GM19351 (cell line): ENCODE results near the gene CCDC60.

Source experiments
- ATAC-seq: cut with Tn5 transposase; IDR thresholded peaks from one replicate; pipeline ENCODE4 v1.9.1; 2021; ENCODE audit warnings: mild to moderate bottlenecking, moderate library complexity; ENCODE audit not compliant: unreplicated experiment

Gene CCDC60

DNA sequence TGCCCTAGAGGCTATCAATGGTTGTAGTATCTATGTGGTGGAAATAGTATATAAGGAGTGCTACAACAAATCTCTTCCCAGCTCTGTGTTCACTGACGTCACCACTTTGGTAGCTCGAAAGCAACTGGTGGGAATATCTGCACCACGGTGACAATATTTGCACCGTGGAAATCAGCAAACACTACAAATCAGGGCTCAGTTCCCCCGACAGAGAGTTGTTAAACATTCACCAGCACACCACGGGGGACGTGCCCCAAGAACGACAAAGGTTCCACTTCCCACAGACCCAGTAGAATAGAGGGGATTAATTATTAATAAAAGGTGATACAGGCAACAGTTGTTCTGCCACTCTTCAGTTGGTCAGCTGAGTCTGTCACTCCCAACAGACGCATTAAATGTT, 98.4 kb downstream of the CCDC60 start:
- no peak for ATAC-seq

DNA sequence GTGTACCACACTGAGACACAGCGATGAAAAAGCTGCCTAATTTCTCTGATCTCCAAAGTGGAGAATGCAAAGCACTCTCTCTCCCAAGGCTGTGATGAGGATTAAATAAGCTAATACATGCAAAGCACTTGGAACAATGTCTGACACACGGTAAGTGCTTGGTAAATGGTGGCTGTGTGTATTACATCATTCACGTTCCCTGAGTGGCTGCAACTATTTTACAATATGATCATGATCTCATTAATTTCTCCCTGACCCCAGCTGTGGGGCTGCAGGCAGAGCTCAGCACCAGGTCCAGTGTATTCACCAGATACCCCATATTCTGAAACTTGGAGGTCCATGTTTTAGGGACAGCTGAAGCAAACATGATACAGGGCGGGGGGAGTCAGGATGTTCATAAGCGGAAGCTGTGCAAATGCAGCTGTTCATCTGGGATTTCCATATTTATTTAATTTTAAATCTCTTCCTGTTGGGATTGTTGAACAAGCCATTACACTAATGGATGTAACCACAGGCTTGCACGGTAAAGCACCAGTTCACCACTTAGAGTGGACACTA, 106.4 kb downstream of the CCDC60 start:
- ATAC-seq = no peak

DNA sequence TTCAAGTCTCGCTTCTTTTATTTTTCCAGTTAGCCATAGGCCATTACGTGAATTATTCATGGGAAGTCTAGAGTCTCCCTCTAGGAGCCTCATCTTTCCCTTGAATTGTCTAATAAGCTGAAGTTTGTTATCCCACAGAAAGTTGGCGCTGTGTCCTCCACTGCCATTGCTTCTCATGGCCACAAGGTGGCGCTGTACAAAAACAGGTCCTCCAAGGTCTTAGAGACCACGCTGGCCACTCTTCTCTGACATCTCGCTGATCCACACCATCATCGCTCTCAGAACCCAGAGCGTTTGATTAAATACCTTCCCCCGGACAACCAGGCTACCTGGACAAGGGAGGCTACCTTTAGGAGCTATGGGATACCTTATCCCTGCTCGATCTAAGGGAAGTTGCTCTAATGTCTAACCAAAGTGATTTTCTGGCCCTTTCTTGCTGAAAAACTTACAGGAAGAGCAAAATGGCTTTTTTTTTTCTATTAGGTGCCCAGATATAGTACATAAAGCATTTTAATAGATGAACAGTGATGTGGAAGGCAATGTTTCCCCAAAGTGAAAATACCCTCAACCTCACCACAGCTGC, 110.0 kb downstream of the CCDC60 start:
- peak; percentile 82 for ATAC-seq

DNA sequence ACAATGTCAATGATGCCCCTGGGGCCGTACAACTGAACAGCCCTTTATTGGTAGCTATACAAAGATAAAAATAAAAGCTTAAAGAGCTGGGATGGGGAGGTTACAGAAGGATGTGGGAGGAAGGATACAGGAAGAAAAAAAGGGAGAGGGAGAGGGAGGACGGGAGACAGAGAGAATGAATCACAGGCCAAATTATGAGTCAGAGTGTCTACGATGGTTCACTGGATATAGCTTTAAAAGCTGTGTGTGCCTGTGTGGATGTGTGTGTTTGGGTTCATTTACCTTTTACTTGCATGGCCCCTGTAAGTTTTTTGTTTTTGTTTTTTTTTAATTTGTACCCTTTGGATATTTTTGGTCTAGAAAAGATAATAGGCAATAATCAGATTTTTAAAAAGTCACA, 111.9 kb downstream of the CCDC60 start:
- ATAC-seq = no peak

DNA sequence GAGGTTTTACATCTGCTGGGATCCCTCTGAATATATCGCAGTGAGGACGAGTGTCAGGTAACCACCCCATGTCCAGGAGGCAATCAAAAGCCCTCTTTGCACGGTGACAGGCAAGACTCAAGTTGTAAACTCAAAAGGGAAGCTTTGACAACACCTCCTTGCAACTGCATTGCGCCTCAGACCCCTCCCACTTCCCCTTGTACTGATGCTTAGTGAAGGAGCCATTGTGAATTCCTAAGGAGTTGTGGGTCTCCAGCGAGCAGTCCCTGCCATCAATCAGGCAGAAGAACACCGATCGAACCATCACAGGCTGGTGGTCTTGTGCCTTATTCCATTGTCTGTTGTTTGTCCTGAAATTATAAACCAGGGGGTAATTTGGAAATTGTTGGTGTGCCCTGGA, 112.6 kb downstream of the CCDC60 start:
- no peak for ATAC-seq

DNA sequence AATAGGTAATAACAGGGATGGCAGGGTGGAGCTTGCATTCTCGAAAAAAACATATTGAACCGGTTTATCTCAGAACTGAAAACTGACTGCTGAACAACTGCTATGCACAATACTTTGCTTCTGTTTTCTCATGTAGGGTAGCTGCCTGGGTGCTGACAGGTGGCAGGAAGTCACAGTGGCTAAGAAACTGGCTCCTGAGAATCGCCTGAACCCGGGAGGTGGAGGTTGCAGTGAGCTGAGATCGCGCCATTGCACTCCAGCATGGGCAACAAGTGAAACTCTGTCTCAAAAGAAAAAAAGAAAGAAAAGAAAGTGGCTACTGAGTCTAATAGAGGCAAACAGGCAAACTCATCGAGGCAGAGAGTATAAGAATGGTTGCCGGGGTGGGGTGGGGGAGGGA, 113.1 kb downstream of the CCDC60 start:
- ATAC-seq = no peak

DNA sequence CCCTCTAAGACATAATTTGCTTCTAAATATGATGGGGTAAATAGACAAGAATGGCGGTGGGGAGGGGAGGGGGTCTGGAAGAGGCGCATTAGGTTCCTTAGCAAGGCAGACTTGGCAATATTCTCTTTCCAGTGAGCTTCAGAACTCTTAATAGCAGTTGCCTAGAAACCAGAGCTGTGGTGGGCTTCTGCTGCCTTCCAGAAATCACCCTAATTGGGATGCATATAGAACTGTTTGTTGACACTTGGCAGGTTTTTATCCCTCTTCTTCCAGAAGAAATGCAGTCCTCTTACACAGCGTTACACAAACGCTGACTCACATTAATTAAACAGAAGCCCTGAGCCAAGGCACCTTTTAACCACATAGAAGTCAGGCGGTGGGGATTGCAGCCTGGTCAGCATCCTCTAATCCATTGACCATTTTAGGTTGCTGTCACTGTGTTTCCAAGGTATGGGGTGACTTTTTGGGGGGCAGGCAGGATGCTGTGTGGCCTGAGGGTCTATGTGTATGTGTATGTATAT, 114.1 kb downstream of the CCDC60 start:
- no peak for ATAC-seq

DNA sequence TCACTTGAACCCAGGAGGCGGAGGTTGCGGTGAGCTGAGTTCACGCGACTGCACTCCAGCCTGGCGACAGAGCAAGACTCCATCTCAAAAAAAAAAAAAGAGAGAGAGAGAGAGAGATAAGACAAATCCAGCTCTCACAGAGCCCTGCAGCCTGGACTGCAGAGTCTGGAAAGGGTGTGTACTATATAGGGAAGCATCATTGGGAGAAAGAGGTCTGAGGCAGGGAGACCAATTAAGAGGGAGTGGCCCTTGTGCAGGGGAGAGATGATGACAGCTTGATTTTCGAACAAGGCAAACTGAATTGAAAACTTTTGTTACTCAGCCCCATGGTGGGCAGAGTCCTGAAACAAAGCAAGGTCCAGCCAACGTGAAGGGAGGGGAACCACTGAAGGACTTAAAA, 116.2 kb downstream of the CCDC60 start:
- no peak for ATAC-seq

DNA sequence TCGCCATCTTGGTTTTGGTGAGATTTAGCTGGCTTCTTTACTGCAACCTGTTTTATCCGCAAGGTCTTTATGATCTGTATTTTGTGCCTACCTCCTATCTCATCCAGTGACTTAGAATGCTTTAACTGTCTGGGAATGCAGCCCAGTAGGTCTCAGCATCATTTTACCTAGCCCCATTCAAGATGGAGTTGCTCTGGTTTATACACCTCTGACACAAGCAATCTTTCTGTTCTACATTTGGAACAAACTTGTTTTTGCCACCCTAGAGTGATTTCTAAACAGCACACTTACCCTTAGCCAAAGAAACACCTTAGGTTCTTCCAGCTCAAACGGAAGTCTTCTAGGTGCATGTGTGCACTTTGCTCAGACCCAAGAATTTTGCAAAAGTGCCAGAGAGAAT, 122.3 kb downstream of the CCDC60 start:
- ATAC-seq = no peak

DNA sequence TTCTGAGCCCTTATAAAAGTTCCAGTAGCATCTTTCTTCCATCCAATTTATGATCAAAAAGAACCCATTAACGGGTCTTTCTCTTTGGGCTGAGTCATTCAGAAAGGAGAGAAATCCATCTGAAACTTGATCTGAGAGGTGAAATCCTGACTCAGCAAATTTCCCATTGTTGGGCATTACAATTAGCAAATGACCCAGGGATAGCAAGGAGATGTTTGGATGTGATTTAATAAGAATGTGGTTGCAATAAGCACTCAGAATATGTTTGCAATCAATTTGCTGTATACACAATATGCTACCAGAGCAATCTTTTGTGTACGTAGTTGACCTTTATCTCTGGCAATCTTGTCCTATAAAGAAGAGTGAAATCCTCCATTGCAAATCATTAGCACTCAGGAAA, 122.7 kb downstream of the CCDC60 start:
- no peak for ATAC-seq

DNA sequence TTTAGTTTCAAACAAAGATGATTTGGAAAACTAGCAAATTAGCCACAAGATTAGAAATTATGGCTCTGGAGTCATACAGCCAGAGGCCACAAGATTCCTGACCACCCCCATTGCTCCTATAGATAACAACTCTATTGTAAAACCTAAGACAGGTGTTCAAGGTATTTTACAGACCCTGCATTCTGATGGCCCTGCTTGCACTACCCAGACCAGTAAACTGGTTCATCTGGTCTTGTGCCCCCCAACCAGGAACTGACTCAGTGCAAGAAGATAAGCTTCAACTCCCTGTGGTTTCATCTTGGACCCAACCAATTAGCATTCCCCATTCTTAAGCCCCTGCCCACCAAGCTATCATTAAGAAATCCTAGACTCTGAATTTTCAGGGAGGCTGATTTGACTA, 125.0 kb downstream of the CCDC60 start:
- ATAC-seq = no peak

DNA sequence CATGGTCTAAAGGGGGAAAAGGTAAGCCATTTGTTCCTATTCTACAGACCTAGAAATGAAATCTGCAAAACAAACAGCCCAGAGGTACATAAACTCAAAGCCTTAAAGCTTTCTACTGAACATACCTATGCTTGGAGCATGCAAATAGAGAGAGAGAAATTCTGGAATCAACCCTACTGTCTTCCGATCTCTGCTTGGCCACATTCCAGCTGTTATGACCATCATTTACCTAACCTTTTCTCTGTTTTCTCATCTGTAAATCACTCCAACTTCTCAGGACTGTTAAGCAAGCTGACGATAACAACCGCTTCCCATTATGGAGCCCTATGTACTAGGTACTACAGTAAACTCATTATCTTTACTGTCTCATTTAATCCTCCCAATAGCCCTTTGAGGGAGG, 126.3 kb downstream of the CCDC60 start:
- ATAC-seq = no peak

DNA sequence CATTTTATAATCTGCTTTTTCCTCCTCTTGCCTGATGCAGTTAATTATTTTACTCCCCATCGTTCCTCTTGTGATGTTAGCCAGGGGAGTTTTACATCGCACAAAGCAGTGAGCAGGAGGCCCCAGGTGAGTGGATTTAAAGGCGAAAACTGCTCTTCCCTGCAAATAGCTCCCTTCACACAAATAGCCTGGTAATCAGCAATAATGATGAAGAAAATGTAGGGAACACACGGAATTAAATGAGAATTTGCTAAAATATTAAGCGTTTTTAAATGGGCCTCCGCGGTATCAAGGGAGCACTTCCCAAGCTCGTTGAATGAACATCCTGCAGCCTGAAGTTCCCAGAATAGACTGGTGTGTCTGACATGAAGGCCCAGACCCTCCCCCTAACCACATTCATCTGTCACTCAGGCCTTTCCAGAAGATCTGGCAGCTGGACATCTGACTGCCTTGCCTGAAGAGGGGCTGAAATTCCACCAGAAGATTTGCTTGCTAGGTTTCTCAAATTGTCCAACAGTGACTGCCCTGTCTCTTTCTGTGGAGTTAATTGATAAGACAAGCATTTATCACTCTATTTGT, 127.2 kb downstream of the CCDC60 start:
- no peak for ATAC-seq

DNA sequence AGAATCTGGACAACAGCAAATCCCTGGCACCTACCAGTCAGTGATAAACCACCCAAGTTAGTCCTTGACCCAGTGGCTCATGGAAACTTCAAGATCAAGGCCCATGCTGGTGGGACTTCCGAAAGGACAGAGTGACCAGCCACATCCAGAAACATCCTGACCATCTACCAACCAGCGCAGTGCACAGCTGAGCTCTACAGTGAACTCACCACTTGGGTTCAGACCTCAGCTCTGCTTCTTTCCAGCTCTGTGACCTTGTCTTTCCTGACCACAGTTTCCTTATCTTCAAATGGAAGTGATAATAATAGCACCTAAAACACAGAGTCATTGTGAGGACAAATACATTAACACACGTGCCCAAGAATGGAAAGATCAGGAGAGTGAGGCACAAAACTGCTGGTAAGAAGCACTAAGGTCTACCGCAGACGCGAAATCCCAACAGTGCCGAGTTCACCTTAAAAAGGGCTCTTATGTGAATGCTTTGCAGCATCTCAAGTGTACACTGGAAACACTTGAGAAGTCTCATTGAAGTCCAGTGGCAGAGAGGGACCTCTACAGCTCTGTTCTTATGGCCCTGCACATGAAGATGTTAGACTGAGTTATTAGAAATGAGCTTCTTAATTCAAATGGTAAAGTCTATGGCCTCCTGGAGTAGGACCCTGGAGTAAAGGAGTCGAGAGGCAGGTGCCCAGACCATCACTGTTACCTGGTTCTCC, 128.8 kb downstream of the CCDC60 start:
- ATAC-seq = no peak

DNA sequence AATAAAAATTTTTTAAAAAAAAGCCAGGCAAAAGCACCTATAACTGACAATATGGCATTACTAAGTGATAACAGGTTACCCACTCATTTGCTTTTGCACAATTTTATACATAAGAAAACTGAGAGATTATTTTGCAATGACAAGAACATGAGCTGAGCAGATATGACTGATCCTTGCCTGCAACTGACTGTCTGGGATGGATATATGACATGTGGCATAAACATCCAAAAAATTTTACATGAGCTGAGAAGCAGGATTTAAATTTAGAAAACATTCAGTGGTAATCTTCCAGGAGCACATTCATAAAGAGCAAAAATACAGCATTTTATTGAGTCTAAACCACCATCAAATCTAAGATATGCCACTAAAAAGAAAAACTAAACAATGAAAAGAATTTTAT, 133.8 kb downstream of the CCDC60 start:
- no peak for ATAC-seq

DNA sequence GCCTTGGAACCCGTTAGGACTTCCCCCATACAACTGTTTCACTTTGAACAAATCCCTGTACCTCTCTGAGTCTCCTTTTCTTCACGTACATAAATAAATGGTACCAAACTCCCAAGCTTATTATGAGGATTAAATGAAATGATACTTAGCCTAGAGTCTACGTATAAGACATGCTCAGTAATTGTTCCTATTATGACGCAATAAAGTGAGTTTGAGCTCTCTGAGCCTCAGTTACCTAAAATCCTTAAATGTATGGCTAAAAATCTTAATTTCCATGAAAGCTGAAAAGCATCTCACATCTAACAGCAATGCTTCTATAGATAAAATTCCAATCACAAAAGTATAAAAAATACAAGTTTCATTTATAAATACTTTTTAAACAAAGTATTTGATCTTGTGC, 141.1 kb downstream of the CCDC60 start:
- ATAC-seq = no peak

DNA sequence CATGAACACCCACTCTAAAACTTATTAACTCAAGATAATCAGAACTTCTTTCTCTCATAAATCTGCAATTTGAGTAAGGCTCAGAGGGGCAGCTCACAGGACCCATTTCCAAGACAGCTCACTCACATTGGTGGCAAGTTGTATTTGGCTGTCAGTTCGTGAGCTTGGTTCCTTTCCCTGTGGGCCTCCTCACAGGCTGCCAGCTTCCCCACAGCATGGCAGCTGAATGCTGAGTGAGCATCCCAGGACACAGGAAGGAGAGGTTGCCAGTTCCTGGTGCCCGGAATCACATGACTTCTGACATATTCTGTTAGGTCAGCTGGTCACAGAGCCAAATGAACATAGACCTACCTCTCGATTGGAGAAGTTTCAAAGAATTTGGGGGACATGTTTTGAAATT, 142.4 kb downstream of the CCDC60 start:
- no peak for ATAC-seq

DNA sequence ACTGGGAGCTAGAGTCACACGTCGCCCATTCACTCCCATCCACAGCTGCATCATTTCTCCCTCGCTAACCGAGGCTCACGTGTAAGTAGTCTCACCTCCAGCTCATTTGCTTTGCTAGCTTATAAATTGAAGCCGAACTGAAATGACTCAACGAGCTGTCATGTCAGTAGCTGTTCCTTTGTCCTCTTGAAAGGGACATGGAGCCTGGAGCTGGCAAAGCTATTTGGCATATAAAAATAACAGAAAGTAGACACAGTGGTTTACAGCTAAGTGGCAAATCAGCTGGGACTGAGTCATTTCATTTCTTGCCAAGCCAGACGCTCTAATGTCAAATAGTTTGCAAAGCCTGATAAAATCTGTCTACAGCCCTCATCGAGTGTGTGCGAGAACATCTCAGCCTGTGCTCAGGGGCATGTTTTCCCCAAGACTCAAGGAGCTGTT, 144.6 kb downstream of the CCDC60 start:
- ATAC-seq = no peak

DNA sequence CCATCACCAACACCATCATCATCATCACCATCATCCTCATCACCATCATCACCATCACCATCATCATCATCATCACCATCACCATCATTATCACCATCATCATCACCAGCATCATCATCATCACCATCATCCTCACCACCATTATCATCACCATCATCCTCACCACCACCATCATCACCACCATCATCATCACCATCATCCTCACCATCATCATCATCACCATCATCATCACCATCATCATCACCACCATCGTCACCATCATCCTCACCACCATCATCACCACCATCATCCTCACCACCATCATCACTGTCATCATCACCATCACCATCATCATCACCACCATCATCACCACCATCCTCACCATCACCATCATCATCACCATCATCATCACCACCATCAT, 146.0 kb downstream of the CCDC60 start:
- no peak for ATAC-seq

DNA sequence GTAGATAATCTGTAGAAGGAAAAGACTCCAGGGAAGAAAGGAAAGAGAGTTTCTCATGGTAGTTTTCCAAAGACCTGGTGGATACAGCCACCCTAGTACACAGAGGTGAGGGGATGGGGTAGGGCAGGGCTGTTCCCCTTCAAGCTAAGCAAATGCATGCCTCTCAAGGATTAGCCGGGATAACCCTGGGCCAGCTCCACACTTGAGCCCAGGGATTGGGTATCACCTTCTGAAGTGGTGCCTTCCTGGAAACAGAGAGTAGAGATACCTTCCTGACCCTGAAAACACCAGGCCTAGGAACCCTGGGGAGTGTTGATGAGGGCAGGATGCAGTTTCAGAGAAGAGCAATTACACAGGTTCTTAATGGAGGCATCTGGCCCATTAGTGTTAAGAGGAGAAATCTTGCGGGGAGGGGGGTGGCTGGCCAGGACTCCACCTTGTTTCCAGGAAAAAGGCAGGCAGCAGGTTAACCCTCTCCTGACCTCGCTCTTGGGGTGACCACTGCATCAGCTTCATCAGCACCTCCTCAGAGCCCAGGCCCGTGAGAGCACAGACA, 152.1 kb downstream of the CCDC60 start:
- no peak for ATAC-seq

DNA sequence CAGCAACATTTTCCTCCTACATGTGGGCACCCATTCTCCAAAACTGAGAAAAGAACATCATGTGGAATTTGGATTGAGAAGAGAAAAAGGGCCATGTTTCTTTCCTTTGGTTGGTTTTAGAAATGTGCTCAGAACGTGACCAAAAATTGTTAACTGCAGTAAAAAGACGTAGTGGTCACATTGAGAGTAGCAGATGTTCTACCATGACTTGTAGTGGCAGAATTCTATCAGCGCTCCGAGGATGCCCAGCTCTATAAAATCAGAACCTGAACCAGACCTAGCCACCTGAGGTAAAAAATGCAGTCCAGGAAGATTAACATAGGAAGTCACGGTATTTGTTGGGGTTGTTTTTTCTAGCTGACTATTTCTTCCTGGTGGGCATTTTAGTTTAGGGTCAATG, 157.3 kb downstream of the CCDC60 start:
- no peak for ATAC-seq

DNA sequence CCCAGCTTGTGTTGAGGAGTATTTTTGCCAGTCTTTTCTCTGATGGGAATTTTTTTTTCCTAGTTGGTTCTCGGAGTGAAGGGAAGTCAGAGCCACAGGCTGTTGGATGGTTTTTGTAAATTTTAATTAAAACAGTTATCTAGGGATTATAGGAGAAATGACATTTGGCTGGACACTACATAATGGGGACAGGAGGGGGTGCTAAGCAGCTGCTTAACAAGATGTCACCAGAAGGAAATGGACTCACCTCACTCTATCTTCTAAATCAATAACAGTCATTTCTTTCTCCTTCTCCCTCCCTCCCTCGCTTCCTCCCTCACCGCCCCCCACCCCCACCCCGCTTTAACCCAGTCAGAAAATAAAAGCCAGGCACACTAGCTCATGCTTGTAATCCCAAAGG, 165.7 kb downstream of the CCDC60 start:
- ATAC-seq = no peak
